Osteocyte (in vitro differentiated cells): Measurements from ENCODE around the gene KRT10. TPM values are rescaled to one million over a fixed set of nuclear protein-coding genes. Genes with fewer than 3 reads are reported as not detected.

Experiments used
- DNase-seq: peaks from one replicate; pipeline ENCODE4 v3.0.0; 2021; ENCODE audit warnings: mixed read lengths; ENCODE audit not compliant: unreplicated experiment; ENCODE audit errors: extremely low spot score
- H3K27ac Mint-ChIP-seq: one replicate; pipeline ENCODE4 v1.8.0; 2021; ENCODE audit warnings: mild to moderate bottlenecking, mixed read lengths; ENCODE audit not compliant: unreplicated experiment
- H3K27me3 Mint-ChIP-seq: one replicate; pipeline ENCODE4 v1.8.0; 2021; ENCODE audit warnings: mixed read lengths; ENCODE audit not compliant: unreplicated experiment
- H3K36me3 Mint-ChIP-seq: one replicate; pipeline ENCODE4 v1.8.0; 2021; ENCODE audit warnings: mixed read lengths; ENCODE audit not compliant: unreplicated experiment
- H3K4me1 Mint-ChIP-seq: one replicate; pipeline ENCODE4 v1.8.0; 2021; ENCODE audit warnings: mixed read lengths; ENCODE audit not compliant: unreplicated experiment
- H3K4me3 Mint-ChIP-seq: one replicate; pipeline ENCODE4 v1.8.0; 2021; ENCODE audit warnings: mild to moderate bottlenecking, moderate library complexity, mixed read lengths; ENCODE audit not compliant: unreplicated experiment
- H3K9me3 Mint-ChIP-seq: one replicate; pipeline ENCODE4 v1.8.0; 2021; ENCODE audit warnings: mixed read lengths; ENCODE audit not compliant: unreplicated experiment
- total RNA-seq: library from RNA; stranded (reverse); gene quantifications from 2 replicates; pipeline ENCODE4 v1.2.1, GENCODE V29; 2021
- TF ChIP-seq, protein P1 (sequence below): fragments of 200-600 bp; sonication (generic); IDR thresholded peaks from 2 replicates; pipeline ENCODE4 v1.5.0; 2021; ENCODE audit warnings: antibody characterized with exemption, mild to moderate bottlenecking, moderate library complexity

The KRT10 gene
- total RNA-seq, 1 donor from 2014 or later: 46.5 TPM

DNA sequence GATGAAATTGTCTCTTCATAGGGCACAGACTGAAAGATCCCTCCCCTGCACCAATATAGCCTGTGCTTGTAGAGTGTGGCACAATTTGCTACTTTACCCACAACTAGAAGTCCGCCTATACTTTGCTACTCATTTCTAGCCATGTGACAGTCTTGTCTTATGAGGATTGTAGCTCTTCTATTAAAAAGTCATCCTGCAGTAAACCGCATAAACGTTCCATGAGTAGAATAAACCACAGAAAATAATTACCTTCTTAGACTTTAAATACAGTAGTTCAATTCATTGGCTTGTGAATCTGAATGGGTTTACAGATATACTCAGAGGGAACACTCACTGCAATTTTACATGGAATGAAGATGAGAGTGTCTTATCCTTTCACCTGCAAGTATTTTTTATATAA, 44.4 kb downstream of the KRT10 start:
- H3K9me3 Mint-ChIP-seq: no peaks in the 10 kb centered on the region
- TF ChIP-seq, protein P1, sequence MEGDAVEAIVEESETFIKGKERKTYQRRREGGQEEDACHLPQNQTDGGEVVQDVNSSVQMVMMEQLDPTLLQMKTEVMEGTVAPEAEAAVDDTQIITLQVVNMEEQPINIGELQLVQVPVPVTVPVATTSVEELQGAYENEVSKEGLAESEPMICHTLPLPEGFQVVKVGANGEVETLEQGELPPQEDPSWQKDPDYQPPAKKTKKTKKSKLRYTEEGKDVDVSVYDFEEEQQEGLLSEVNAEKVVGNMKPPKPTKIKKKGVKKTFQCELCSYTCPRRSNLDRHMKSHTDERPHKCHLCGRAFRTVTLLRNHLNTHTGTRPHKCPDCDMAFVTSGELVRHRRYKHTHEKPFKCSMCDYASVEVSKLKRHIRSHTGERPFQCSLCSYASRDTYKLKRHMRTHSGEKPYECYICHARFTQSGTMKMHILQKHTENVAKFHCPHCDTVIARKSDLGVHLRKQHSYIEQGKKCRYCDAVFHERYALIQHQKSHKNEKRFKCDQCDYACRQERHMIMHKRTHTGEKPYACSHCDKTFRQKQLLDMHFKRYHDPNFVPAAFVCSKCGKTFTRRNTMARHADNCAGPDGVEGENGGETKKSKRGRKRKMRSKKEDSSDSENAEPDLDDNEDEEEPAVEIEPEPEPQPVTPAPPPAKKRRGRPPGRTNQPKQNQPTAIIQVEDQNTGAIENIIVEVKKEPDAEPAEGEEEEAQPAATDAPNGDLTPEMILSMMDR: no peak
- H3K36me3 Mint-ChIP-seq: no peaks in the 10 kb centered on the region
- peaks cover 69% of the 10 kb centered on the region for H3K27me3 Mint-ChIP-seq
- DNase-seq: no peak
- no peak overlapping the region for H3K27ac Mint-ChIP-seq
- H3K4me1 Mint-ChIP-seq: no peaks in the 10 kb centered on the region
- no peak overlapping the region for H3K4me3 Mint-ChIP-seq

DNA sequence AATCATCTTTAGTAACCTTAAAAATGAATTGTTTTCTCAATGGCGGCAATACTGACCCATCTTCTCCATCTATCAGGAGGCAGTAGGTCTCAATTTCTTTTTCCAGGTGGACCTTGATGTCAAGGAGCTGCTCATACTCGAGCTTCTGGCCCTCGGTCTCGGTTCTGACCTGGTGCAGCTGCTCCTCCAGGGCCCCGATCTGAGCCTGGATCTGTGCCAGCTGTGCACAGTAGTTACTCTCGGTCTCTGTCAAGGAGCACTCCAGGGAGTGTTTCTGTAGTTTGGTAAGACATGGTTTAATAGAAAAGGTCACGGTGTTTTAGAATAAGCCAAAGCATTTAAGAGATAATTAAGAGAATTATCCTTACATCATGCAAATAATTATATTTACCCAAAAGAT, 45.0 kb downstream of the KRT10 start:
- Mint-ChIP-seq H3K27ac (no peak overlapping the region), H3K27me3 (peaks cover 74% of the 10 kb centered on the region)
- DNase-seq: no peak

DNA sequence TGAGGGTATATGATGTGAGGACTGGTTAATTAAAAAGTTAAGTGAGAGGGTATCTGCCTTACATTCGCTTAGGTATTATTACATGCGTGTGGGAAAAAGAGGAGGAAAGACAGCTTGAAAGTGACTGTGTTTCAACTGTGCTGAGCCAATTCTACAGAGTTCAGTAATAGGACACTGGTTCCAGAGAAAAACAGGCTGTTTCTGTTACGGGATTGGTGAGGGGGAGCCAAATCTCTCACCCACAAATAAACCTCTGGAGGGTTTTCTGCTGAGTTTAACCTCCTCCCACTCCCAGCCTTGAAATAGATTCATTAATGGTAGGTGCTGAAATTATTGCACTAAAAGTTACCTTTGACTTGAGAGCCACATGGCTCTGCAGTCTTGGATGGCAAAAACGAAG, 46.5 kb downstream of the KRT10 start:
- TF ChIP-seq, protein P1: no peak

More for the DNA sequence above, 45.0 kb downstream of the KRT10 start:
- no peak overlapping the region for H3K4me3 Mint-ChIP-seq
- H3K4me1 Mint-ChIP-seq: no peaks in the 10 kb centered on the region
- H3K9me3 Mint-ChIP-seq: no peaks in the 10 kb centered on the region
- TF ChIP-seq, protein P1: no peak
- H3K36me3 Mint-ChIP-seq: no peaks in the 10 kb centered on the region

DNA sequence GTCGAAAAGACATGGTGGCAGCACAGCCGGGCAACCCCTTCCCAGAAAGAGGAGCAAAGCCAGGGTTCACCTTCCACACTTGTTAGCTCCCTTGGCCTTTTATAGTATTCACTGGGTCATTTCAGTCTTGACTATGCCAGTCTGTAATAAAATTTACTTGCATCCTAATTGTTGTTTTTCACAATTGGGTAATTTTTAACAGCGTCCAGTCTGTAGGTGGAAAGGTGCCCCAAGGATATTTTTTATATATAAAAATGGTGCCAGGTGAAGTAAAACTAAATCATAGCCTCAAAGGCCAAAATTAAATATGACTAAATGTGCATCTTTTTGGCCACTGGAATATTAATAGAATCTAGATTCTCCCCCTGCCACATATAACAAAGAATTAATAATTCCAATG, 50.3 kb downstream of the KRT10 start, which contains the start of gene KRT26:
Gene KRT26 (minus strand): TSS at position 101 of the 400 bp plus-strand sequence. CDS start 88 bp downstream, at position 13.
- no peaks in the 10 kb centered on the region for H3K9me3 Mint-ChIP-seq
- peaks cover 64% of the 10 kb centered on the region for H3K27me3 Mint-ChIP-seq
- TF ChIP-seq, protein P1: no peak
- no peaks in the 10 kb centered on the region for H3K4me1 Mint-ChIP-seq
- no peak for DNase-seq
- no peaks in the 10 kb centered on the region for H3K36me3 Mint-ChIP-seq
- H3K27ac Mint-ChIP-seq: no peak within 1 kb of the TSS
- no peak within 1 kb of the TSS for H3K4me3 Mint-ChIP-seq

More for the DNA sequence above, 46.5 kb downstream of the KRT10 start:
- DNase-seq: no peak
- H3K9me3 Mint-ChIP-seq: no peaks in the 10 kb centered on the region
- no peak overlapping the region for H3K4me3 Mint-ChIP-seq
- no peaks in the 10 kb centered on the region for H3K4me1 Mint-ChIP-seq
- H3K27ac Mint-ChIP-seq: no peak overlapping the region
- H3K36me3 Mint-ChIP-seq: no peaks in the 10 kb centered on the region
- H3K27me3 Mint-ChIP-seq: peaks cover 75% of the 10 kb centered on the region

Other genes with a start within 250 kb of the KRT10 start
- gene SMARCE1, start 174.8 kb downstream of the KRT10 start, total RNA-seq: 137 and 145 TPM in 2 replicates
- gene KRT222, start 157.4 kb downstream of the KRT10 start, total RNA-seq: not detected in 2 replicates
- not detected in 2 replicates for gene KRT24, start 118.9 kb downstream of the KRT10 start, total RNA-seq
- gene KRT25, start 67.3 kb downstream of the KRT10 start, total RNA-seq: not detected in 2 replicates
- not detected in 2 replicates for gene KRT26, start 50.4 kb downstream of the KRT10 start, total RNA-seq
- gene KRT27, start 40.1 kb downstream of the KRT10 start, total RNA-seq: not detected in 2 replicates
- not detected in 2 replicates for gene KRT28, start 22.7 kb downstream of the KRT10 start, total RNA-seq
- gene KRT12, start 44.6 kb upstream of the KRT10 start, total RNA-seq: not detected in 2 replicates
- not detected in 2 replicates for gene KRT20, start 62.6 kb upstream of the KRT10 start, total RNA-seq
- not detected in 2 replicates for gene KRT23, start 115.0 kb upstream of the KRT10 start, total RNA-seq
- not detected in 2 replicates for gene KRT39, start 144.3 kb upstream of the KRT10 start, total RNA-seq
- gene KRT40, start 161.7 kb upstream of the KRT10 start, total RNA-seq: not detected in 2 replicates
- not detected in 2 replicates for gene KRTAP3-3, start 171.6 kb upstream of the KRT10 start, total RNA-seq
- not detected in 2 replicates for gene KRTAP3-2, start 177.3 kb upstream of the KRT10 start, total RNA-seq
- gene KRTAP3-1, start 186.5 kb upstream of the KRT10 start, total RNA-seq: not detected in 2 replicates
- not detected in 2 replicates for gene KRTAP1-5, start 204.6 kb upstream of the KRT10 start, total RNA-seq
- not detected in 2 replicates for gene KRTAP1-4, start 207.6 kb upstream of the KRT10 start, total RNA-seq
- gene KRTAP1-3, start 212.3 kb upstream of the KRT10 start, total RNA-seq: not detected in 2 replicates
- gene KRTAP1-1, start 218.8 kb upstream of the KRT10 start, total RNA-seq: not detected in 2 replicates
- not detected in 2 replicates for gene KRTAP2-1, start 224.7 kb upstream of the KRT10 start, total RNA-seq
- gene KRTAP2-2, start 232.6 kb upstream of the KRT10 start, total RNA-seq: not detected in 2 replicates
- gene KRTAP2-3, start 237.5 kb upstream of the KRT10 start, total RNA-seq: not detected in 2 replicates
- gene KRTAP2-4, start 243.3 kb upstream of the KRT10 start, total RNA-seq: not detected in 2 replicates